K562 (cell line): Measurements from ENCODE around the gene EFHB. TPM values are rescaled to one million over a fixed set of nuclear protein-coding genes. Genes with fewer than 3 reads are reported as not detected.
A peak's percentile ranks its signal among the peaks of the same experiment; 100 is the strongest.

ENCODE experiments used
- ATAC-seq: fragments of 200-7000 bp; cut with Tn5 transposase; 3 replicates; pipeline ENCODE4 v1.9.1; 2020; ENCODE audit warnings: moderate library complexity
- BruUV-seq: library from RNA; stranded (reverse); fragments of 400-500 nt; replicated peaks from 2 replicates; lab custom pipeline; 2021; lab: Mats Ljungman, UMichigan
- CTCF ChIA-PET: fragments of 300-600 bp; formaldehyde crosslinking; extraction: SDS; loops from one replicate; lab custom pipeline; 2021; ENCODE audit warnings: low intra/inter-chr PET ratio; lab: Yijun Ruan, JAX
- POLR2A ChIA-PET: fragments of 300-600, 350-650 bp; sonication (Branson Sonifier 250); formaldehyde crosslinking; extraction: SDS; loops from one replicate; lab custom pipeline; 2021; ENCODE audit warnings: antibody characterized with exemption, inconsistent platforms; lab: Yijun Ruan, JAX
- DNase-seq, 4 experiments: peaks; one replicate each; pipeline versions ENCODE4 v3.0.0 to v3.0.0-alpha.2; 2011 to 2018; ENCODE audit warnings: low spot score in 3 of 4, mixed read lengths in 3 of 4; ENCODE audit errors: extremely low read depth in 1 of 4
- FAIRE-seq: peaks from 2 replicates; lab custom pipeline; 2011; peaks lifted over from hg19 to GRCh38; lab: Jason Lieb, UNC
- H2AFZ ChIP-seq: 2 replicates; pipeline ENCODE4 v1.6.0; 2011; ENCODE audit warnings: low read depth, low read length, control low read depth, inconsistent platforms
- H3K27ac ChIP-seq: fragments of 200-600 bp; 3 replicates; pipeline ENCODE4 v1.8.0; 2011; ENCODE audit warnings: low read depth, mild to moderate bottlenecking, control low read depth, inconsistent platforms, low read length, moderate library complexity, mixed read lengths; ENCODE audit errors: extremely low read depth
- H3K27me3 ChIP-seq, 2 experiments: fragments of 300-600 bp in 1 of 2; 2 replicates in 1 of 2; 3 replicates in 1 of 2; pipeline versions ENCODE4 v1.6.0 to v1.8.0; 2011; ENCODE audit warnings: inconsistent platforms in 2 of 2, low read length in 2 of 2, mild to moderate bottlenecking in 1 of 2, mixed read lengths in 1 of 2, moderate library complexity in 1 of 2; ENCODE audit not compliant: control insufficient read depth in 2 of 2, insufficient read depth in 2 of 2
- H3K36me3 ChIP-seq: fragments of 300-600 bp; 3 replicates; pipeline ENCODE4 v1.8.0; 2011; ENCODE audit warnings: mild to moderate bottlenecking, low read length, inconsistent platforms; ENCODE audit not compliant: control insufficient read depth, insufficient read depth
- H3K4me1 ChIP-seq, 2 experiments: fragments of 200-600 bp in 1 of 2; replicated peaks in 1 of 2; 2 replicates in 1 of 2; 3 replicates in 1 of 2; pipeline versions ENCODE4 v1.5.1 to v1.8.0; 2011; ENCODE audit warnings: inconsistent platforms in 2 of 2, low read length in 2 of 2, mild to moderate bottlenecking in 1 of 2, mixed read lengths in 1 of 2, moderate library complexity in 1 of 2; ENCODE audit not compliant: control insufficient read depth in 2 of 2, insufficient read depth in 2 of 2
- H3K4me2 ChIP-seq: 2 replicates; pipeline ENCODE4 v1.6.1; 2011; ENCODE audit warnings: low read length, control low read depth, inconsistent platforms, mixed read lengths; ENCODE audit not compliant: insufficient read depth
- H3K4me3 ChIP-seq: fragments of 200-600 bp; sonication (generic), shearing (Covaris generic); 2 replicates; pipeline ENCODE4 v1.5.1; 2016; ENCODE audit warnings: control low read depth, inconsistent platforms
- H3K79me2 ChIP-seq: fragments of 200-600 bp; 3 replicates; pipeline ENCODE4 v1.8.0; 2011; ENCODE audit warnings: low read length, inconsistent platforms; ENCODE audit not compliant: control insufficient read depth, insufficient read depth
- H3K9ac ChIP-seq, 2 experiments: 2 replicates each; pipeline versions ENCODE4 v1.6.0 to v1.6.1; 2011; ENCODE audit warnings: low read depth in 2 of 2, low read length in 2 of 2, control low read depth in 1 of 2, inconsistent platforms in 1 of 2, mild to moderate bottlenecking in 1 of 2, mixed read lengths in 1 of 2; ENCODE audit not compliant: insufficient read depth in 1 of 2
- H3K9me1 ChIP-seq: one replicate; pipeline ENCODE4 v1.6.0; 2011; ENCODE audit warnings: inconsistent platforms, mild to moderate bottlenecking, low read length, moderate library complexity; ENCODE audit not compliant: control insufficient read depth, insufficient read depth
- H3K9me3 ChIP-seq: replicated peaks from 2 replicates; pipeline ENCODE4 v1.5.1; 2011; ENCODE audit warnings: low read depth, low read length, inconsistent platforms; ENCODE audit not compliant: control insufficient read depth, insufficient read depth
- H4K20me1 ChIP-seq: replicated peaks from 2 replicates; pipeline ENCODE4 v1.6.1; 2011; ENCODE audit warnings: low read length, inconsistent platforms, mixed read lengths; ENCODE audit not compliant: control insufficient read depth, insufficient read depth
- CTBP1 ChIP-seq: fragments of 450-650 bp; IDR thresholded peaks from 2 replicates; pipeline ENCODE4 v1.6.1; 2016; ENCODE audit warnings: borderline replicate concordance
- LEF1 ChIP-seq: fragments of 450-650 bp; IDR thresholded peaks from 2 replicates; pipeline ENCODE4 v1.6.1; 2016; ENCODE audit warnings: mild to moderate bottlenecking
- NONO ChIP-seq, 2 experiments: fragments of 200-400 bp in 1 of 2; fragments of 450-650 bp in 1 of 2; formaldehyde crosslinking in 1 of 2; IDR thresholded peaks; 2 replicates each; pipeline ENCODE4 v1.6.1; 2017; ENCODE audit warnings: low read depth in 2 of 2, mild to moderate bottlenecking in 2 of 2, moderate library complexity in 2 of 2, low read length in 1 of 2
- RAD21 ChIP-seq, 2 experiments: fragments of 250-450 bp in 1 of 2; fragments of 450-650 bp in 1 of 2; sonication (Bioruptor Pico) in 1 of 2; formaldehyde crosslinking in 1 of 2; IDR thresholded peaks in 1 of 2; conservative IDR thresholded peaks in 1 of 2; 2 replicates each; pipeline versions ENCODE4 v1.4.0 to v1.8.0; 2020 to 2022; ENCODE audit warnings: mild to moderate bottlenecking in 2 of 2, moderate library complexity in 1 of 2
- XRCC3 ChIP-seq: fragments of 450-650 bp; IDR thresholded peaks from 2 replicates; pipeline ENCODE4 v1.6.1; 2017; ENCODE audit warnings: mild to moderate bottlenecking, moderate library complexity
- WGBS: fragments of 100-300 bp; shearing (Covaris generic); methylation state at CpG from one replicate; pipeline ENCODE4 v1.1.6; 2016; ENCODE audit warnings: low coverage, mixed read lengths; ENCODE audit not compliant: insufficient coverage; ENCODE audit errors: missing lambda C conversion rate; 5-methylcytosine and 5-hydroxymethylcytosine counted together
- in situ Hi-C: fragments of 300-500 bp; cut with MboI; formaldehyde crosslinking; loops from 4 replicates; pipeline ENCODE4 v1.15.0; 2018; ENCODE audit warnings: inconsistent platforms, mixed read lengths
- intact Hi-C: fragments of 100-400 bp; cut with micrococcal nuclease; formaldehyde crosslinking; loops from 2 replicates; pipeline ENCODE4 v1.14.2; 2022
- polyA plus RNA-seq, 8 experiments: library from polyadenylated mRNA; depleted of rRNA in 4 of 8; stranded (reverse) in 5 of 8; unstranded in 3 of 8; fragments of >200 nt; fragmentation: Nextera tagmentation in 2 of 8; fragmentation: Illumina TruSeq in 1 of 8; extraction: Ambion mirVana in 2 of 8; extraction: Trizol in 1 of 8; gene quantifications; 2 replicates each; pipeline versions ENCODE4 v1.2.1 to v1.2.3, GENCODE V29; 2011 to 2014; ENCODE audit warnings: inconsistent platforms in 1 of 8, missing spikeins in 1 of 8
- total RNA-seq, 7 experiments: library from RNA; depleted of rRNA in 6 of 7; stranded (reverse); fragments of >200 nt in 6 of 7; fragmentation: Illumina TruSeq in 2 of 7; extraction: Trizol in 2 of 7; gene quantifications; 2 replicates each; pipeline versions ENCODE4 v1.2.1 to v1.2.3, GENCODE V29; 2011 to 2021; ENCODE audit warnings: low replicate concordance in 1 of 7
- TF ChIP-seq, protein P1 (sequence below), 3 experiments: IDR thresholded peaks in 2 of 3; conservative IDR thresholded peaks in 1 of 3; 2 replicates each; pipeline ENCODE4 v1.5.1; 2011 to 2012; ENCODE audit warnings: low read length in 3 of 3, mild to moderate bottlenecking in 3 of 3, control low read depth in 2 of 3, improper control_type of control experiment in 1 of 3, inconsistent platforms in 1 of 3, low read depth in 1 of 3, mixed read lengths in 1 of 3, moderate library complexity in 1 of 3; ENCODE audit not compliant: insufficient read depth in 2 of 3

The EFHB gene
- total and polyA plus RNA-seq, 9 of the 15 experiments (the other 6 are each of a cell fraction or from before 2014, with no cell fraction given) = 1.5 to 4.0 (median 1.8) TPM

DNA sequence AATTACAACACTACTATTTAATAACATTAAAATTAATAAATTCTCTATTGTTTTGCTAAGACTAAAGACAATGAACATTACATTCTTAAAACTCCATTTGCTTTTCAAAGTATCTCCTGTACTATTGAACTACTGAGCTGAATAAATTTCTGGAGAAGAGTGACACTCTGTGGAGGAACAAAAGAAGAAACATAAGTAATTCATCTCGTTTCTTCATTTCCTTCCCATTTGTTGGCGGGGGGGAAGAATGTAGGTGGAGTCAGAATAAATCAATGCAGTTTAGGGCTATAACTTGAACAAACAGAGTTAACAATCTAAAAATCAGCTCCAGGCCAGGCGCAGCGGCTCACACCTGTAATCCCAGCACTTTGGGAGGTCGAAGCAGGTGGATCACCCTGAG lies 32.7 kb downstream of the EFHB start:
- DNase-seq = no peak
- CTCF ChIA-PET = no interaction called here

More for the DNA sequence above, 32.7 kb downstream of the EFHB start:
- Histone ChIP-seq H3K9me3 (no peaks in the 10 kb centered on the region), H3K4me2 (no peak overlapping the region), H3K9me1 (no peaks in the 10 kb centered on the region), H3K27ac (no peak overlapping the region), H3K27me3 (no peaks in the 10 kb centered on the region), H3K4me3 (no peak overlapping the region), H3K79me2 (no peaks in the 10 kb centered on the region), H3K36me3 (no peaks in the 10 kb centered on the region), H2AFZ (no peak overlapping the region), H3K4me1 (no peaks in the 10 kb centered on the region; a peak in 1 of 5 replicates), H4K20me1 (no peaks in the 10 kb centered on the region), H3K9ac (no peak overlapping the region)
- in situ Hi-C loops (no loop called here), intact Hi-C loops (loop anchor here (5.0 kb wide), 1 partner anchor 46 kb away; the partner anchor contains the start of gene RAB5A)
- WGBS = 23% methylated on average over 5 of the region's 5 CpGs
- FAIRE-seq = no peak
- peak; percentile 39; the same call in 1 of the 3 replicates for ATAC-seq
- TF ChIP-seq RAD21 (CRISPR knock-in tag; conservative IDR thresholded peaks at IDR 0.05 in 1 of 2, IDR thresholded peaks at IDR 0.05 in 1 of 2) = peak in 1 of 2 experiments; percentile 21; a peak in 1 of 4 replicates
- TF ChIP-seq LEF1 = no peak
- no peak for TF ChIP-seq CTBP1
- no peak for TF ChIP-seq NONO (IDR thresholded peaks at IDR 0.05; ENCODE audit: low read depth in 2 of 2, low read length in 1 of 2)
- TF ChIP-seq XRCC3 = no peak
- TF ChIP-seq, protein P1, sequence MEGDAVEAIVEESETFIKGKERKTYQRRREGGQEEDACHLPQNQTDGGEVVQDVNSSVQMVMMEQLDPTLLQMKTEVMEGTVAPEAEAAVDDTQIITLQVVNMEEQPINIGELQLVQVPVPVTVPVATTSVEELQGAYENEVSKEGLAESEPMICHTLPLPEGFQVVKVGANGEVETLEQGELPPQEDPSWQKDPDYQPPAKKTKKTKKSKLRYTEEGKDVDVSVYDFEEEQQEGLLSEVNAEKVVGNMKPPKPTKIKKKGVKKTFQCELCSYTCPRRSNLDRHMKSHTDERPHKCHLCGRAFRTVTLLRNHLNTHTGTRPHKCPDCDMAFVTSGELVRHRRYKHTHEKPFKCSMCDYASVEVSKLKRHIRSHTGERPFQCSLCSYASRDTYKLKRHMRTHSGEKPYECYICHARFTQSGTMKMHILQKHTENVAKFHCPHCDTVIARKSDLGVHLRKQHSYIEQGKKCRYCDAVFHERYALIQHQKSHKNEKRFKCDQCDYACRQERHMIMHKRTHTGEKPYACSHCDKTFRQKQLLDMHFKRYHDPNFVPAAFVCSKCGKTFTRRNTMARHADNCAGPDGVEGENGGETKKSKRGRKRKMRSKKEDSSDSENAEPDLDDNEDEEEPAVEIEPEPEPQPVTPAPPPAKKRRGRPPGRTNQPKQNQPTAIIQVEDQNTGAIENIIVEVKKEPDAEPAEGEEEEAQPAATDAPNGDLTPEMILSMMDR (IDR thresholded peaks at IDR 0.05 in 2 of 3, conservative IDR thresholded peaks at IDR 0.05 in 1 of 3; ENCODE audit: insufficient read depth in 2 of 3, low read depth in 1 of 3, low read length in 3 of 3) = peak in 1 of 3 experiments; percentile 18; a peak in 1 of 6 replicates
- POLR2A ChIA-PET = no interaction called here
- BruUV-seq = no TSS peak
